NOMO-1 treated with dmso at 0.1 percent for 144 hours (cell line): Measurements from ENCODE around the gene PKD2.
"Not testable (repeated sequence)": the region's sequence is repeated elsewhere in the genome, so short reads cannot be mapped to it uniquely, and the experiment has no call there.

Experiments
- DNase-seq: peaks from one replicate; lab custom pipeline; 2025; ENCODE audit not compliant: unreplicated experiment; lab: John Stamatoyannopoulos, UW

Gene PKD2

GRCh38 chr4:88109123-88109881 is 101.9 kb downstream of the PKD2 start:
- no peak for DNase-seq

GRCh38 chr4:88110826-88111225 is 103.4 kb downstream of the PKD2 start:
- DNase-seq: no peak

- no peak for DNase-seq
Measured at GRCh38 chr4:88112856-88113255, 105.4 kb downstream of the PKD2 start.

GRCh38 chr4:88115587-88115986 is 108.2 kb downstream of the PKD2 start:
- no peak for DNase-seq

GRCh38 chr4:88119943-88120342 is 112.5 kb downstream of the PKD2 start:
- no peak for DNase-seq

GRCh38 chr4:88122260-88122659 is 114.8 kb downstream of the PKD2 start:
- DNase-seq: not testable (repeated sequence)
